Fibroblast of the conjunctiva (primary cell): Measurements from ENCODE around the gene USP10.

Experiments
- DNase-seq: peaks from one replicate; pipeline ENCODE4 v3.0.0-alpha.2; 2010; ENCODE audit warnings: low read depth

USP10 gene, protein sequence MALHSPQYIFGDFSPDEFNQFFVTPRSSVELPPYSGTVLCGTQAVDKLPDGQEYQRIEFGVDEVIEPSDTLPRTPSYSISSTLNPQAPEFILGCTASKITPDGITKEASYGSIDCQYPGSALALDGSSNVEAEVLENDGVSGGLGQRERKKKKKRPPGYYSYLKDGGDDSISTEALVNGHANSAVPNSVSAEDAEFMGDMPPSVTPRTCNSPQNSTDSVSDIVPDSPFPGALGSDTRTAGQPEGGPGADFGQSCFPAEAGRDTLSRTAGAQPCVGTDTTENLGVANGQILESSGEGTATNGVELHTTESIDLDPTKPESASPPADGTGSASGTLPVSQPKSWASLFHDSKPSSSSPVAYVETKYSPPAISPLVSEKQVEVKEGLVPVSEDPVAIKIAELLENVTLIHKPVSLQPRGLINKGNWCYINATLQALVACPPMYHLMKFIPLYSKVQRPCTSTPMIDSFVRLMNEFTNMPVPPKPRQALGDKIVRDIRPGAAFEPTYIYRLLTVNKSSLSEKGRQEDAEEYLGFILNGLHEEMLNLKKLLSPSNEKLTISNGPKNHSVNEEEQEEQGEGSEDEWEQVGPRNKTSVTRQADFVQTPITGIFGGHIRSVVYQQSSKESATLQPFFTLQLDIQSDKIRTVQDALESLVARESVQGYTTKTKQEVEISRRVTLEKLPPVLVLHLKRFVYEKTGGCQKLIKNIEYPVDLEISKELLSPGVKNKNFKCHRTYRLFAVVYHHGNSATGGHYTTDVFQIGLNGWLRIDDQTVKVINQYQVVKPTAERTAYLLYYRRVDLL

DNA sequence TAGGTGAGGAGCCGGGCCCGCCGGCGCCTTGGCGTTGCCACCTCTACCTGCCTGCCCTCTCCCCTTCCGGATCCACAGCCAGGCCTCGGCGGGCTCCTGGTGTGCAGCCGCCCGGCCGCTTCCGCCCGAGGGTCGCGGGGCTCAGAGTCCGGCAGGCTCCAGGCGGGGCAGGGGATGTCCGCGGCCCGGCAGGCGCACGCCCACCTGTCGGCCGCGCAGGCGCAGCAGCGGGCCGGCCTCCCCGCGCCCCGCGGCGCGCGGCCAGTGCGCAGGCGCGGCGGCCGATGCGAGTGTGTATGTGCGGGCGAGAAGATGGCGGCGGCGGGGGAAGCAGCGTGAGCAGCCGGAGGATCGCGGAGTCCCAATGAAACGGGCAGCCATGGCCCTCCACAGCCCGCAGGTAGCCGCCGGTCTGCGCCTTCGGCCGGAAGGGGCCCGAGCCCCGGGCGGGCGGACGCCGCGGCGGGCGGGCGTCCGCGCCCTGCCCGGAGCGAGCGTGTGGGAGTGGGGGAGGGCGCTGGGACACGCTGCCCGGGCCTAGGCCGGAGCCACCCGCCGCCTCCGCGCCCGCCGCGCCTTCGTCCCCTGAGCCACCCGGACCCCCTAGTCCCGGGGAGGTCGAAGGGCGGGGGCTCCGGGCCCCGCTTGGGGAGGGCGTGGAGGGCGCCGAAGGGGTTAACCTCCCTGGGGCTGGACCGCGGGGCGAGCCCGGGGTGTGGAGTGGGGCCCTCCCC is at the start of gene USP10:
USP10 (plus strand) TSS at position 289 of the 734 bp plus-strand sequence; CDS start at position 380, 91 bp downstream.
- DNase-seq = peak; percentile 53

DNA sequence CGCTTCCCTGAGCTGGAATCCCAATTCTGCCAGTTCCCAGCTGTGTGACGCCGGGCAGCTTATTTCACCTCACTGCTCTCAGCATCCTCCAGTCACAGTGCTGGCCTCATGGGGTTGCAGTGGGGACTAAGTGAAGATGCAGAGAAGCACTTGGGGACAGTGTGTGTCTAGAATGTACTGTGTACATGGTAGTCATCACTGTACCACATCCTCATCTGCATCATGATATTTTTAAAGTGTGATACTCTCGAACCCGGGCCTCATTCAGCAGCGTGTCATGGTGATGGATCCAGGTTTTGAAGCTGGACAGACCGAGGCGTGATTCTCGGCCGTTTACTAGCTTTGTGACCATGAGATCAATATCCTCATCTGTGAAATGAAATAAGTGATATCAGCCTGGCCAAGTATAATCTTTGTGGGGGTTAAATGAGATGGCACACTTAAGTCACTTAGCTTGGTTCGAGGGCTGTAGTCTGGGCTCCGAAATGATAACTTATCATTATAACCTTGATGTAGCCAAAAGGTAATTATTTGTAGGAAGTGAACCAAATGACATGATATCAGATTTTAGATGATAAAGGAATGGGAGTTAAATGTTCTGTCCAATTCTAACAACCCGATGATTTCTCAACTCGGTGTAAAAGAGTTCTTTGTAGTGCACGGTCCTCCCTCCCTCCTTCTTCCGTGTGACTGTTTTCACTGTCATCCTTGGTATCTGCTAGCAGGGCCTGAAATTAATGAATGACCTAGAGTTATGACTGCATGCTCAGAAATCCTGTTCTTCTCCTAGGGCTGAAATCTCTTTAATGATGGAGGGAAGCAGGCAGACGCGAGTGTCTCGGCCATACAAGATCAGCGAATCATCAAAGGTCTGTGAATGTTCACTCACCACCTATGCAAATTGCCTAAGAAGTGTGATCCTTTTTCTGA is 49.5 kb upstream of the USP10 start:
- no peak for DNase-seq

DNA sequence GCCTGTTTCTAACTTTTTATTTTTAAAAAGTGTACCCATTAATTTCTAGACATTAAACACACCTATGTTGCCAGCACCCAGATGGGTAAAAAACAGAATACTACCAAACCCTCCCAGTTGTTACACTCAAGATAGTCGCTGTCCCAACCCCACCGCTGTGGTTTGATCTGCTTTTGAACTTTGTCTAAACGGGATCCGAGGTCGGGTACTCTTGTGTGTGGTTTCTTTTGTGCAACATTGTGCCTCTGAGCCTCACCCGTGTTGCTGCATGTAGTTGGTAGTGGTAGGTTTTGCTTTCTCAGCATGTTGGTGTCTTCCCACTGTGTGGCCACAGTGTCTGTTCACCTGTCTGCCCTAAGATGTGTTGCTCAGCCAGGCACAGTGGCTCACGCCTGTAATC is 47.2 kb upstream of the USP10 start:
- DNase-seq = no peak

DNA sequence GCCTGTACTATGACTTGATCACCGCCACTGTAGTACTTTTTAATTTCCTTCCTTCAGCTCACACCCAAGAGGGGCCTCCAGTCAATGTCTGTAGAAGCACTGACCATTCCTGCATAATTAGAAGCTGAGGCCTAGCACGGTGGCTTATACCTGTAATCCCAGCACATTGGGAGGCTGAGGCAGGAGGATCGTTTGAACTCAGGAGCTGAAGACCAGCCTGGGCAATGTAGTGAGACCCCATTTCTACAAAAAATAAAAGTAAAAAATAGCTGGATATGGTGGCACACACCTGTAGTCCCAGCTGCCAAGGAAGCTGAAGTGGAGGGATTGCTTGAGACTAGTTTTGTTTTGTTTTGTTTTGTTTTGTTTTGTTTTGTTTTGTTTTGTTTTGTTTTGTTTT is 45.6 kb upstream of the USP10 start:
- DNase-seq = no peak

DNA sequence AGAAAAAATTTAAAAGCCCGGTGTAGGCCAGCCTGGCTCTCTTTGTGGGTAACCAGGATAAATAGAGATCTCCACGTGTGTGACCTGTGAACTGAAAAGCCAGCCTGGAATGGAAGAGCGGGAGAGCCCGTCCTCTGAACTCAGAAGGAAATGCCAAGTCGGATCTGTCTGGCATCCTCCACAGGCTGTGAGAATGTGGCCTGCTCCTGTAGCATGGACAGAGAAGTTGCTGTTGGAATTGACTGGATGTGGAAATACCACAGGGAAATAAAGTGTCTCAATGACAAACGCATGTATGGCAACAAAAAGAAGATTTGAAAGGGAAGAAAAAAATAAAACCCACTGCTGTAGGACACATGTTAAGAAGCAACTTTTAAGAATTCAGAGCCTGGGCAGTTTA is 44.8 kb upstream of the USP10 start:
- DNase-seq = no peak

DNA sequence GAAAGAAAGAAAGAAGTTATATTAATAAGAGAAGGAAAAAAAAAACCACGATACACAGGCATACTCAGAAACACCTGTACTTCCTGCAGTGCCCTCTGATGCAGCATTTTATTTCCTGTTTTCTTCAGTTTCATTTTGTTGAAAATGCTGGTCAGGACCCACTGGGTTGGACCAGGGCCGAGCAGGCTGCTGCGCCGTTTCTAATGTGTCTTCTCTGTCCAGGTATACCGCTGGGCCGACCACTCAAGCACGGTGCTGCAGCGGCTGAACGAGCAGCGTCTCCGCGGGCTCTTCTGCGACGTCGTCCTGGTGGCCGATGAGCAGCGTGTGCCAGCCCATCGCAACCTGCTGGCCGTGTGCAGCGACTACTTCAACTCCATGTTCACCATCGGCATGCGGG is 43.2 kb upstream of the USP10 start:
- no peak for DNase-seq

DNA sequence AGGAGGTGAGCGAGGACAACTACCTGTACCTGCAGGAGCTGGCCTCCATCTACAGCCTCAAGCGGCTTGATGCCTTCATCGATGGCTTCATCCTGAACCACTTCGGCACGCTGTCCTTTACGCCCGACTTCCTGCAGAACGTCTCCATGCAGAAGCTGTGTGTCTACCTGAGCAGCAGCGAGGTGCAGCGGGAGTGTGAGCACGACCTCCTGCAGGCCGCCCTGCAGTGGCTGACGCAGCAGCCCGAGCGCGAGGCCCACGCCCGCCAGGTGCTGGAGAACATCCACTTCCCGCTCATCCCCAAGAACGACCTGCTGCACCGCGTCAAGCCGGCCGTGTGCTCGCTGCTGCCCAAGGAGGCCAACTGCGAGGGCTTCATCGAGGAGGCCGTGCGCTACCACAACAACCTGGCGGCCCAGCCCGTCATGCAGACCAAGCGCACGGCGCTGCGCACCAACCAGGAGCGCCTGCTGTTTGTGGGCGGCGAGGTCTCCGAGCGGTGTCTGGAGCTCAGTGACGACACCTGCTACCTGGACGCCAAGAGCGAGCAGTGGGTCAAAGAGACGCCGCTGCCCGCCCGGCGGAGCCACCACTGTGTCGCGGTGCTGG is 42.5 kb upstream of the USP10 start:
- DNase-seq = no peak

DNA sequence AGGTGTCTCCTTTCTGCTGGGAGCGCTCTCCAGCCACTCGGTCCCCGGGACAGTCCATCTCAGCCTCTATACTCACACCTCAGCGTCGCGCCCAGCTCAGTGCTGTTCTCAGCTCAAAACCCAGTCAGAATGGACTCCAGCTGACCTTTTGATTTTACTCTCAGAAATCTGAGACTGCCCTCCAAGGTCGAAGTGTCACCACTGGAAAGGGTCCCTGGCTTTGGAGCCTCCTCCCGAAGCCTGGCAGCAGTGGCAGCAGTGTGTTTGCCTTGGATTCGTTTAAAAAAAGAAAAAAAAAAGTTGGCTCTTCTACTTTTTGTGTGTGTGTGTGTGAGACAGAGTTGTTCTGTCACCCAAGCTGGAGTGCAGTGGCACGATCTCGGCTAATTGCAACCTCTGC is 41.1 kb upstream of the USP10 start:
- no peak for DNase-seq

DNA sequence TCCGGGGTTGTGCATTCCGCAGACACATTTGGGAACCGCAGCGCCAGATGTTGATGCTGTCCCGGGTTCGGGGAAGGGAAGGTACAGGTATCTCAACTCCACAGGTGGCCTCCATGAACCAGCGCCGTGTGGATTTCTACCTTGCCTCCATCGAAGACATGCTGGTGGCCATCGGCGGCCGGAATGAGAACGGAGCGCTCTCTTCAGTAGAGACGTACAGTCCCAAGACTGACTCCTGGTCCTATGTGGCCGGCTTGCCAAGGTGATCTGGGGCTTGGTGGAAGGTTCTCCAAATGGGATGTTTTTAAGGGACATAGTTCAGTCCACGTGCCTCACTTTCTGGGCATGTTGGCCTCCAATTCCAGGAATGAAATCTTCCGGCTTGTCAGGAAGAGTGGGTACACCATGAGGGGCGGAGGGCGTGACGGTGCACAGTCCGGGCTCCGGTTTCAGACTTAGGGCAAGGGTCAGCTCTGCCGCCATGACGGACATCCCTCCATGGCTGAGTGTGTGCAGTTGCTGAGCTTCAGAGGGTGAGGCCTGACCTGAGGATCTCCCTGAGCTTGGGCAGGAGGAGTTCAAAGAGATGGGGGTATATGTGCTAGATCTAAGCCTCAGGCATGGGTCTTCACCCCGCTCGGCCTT is 40.0 kb upstream of the USP10 start:
- no peak for DNase-seq

DNA sequence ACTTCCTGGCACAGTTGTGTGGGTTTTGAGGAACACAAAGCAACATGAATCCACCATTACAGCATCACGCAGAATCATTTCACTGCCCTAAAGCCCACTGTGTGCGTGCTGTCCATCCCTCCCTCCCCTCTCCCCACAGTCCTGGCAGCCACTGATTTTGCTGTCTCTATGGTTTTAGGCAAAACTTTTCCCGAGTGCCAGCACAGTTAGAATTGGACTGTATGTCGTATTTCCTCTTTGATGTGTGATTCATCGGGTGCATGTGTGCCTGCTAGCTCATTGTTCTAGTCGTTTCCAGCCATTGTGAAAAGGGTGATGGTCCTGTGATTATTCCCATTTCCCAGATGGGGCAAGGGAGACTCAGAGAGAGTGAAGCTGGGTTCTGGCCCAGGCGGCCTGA is 38.8 kb upstream of the USP10 start:
- DNase-seq = no peak

DNA sequence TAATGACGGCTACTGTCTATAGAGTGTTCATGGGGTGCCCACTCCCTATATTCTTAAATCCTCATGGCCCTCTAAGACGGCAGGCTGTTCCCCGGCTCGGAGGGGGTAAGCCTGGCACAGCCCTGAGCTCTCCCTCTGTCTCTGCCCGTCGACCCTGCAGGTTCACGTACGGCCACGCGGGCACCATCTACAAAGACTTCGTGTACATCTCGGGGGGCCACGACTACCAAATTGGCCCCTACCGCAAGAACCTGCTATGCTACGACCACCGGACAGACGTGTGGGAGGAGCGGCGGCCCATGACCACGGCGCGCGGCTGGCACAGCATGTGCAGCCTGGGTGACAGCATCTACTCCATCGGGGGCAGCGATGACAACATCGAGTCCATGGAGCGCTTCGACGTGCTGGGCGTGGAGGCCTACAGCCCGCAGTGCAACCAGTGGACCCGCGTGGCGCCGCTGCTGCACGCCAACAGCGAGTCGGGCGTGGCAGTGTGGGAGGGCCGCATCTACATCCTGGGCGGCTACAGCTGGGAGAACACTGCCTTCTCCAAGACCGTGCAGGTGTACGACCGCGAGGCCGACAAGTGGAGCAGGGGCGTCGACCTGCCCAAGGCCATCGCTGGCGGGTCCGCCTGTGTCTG is 38.3 kb upstream of the USP10 start:
- no peak for DNase-seq

DNA sequence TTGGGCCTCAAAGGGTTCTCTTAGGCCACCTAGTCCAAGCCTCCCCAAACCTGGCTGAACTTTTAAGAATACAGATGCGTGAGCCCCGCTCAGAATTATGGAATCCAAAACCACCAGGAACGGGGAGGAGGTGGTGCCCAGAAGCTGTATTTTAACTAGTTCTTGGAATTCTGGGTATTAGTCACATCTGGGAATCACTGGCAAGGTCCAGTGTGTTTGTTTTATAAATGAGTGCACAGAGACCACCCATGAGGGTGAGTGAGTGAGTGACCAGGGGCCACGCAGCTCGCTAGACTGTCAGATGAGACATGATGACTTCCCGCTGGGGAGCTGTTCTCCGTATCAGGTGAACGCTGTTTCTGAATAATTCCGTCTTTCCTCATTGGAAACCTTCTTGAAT is 37.3 kb upstream of the USP10 start:
- no peak for DNase-seq

DNA sequence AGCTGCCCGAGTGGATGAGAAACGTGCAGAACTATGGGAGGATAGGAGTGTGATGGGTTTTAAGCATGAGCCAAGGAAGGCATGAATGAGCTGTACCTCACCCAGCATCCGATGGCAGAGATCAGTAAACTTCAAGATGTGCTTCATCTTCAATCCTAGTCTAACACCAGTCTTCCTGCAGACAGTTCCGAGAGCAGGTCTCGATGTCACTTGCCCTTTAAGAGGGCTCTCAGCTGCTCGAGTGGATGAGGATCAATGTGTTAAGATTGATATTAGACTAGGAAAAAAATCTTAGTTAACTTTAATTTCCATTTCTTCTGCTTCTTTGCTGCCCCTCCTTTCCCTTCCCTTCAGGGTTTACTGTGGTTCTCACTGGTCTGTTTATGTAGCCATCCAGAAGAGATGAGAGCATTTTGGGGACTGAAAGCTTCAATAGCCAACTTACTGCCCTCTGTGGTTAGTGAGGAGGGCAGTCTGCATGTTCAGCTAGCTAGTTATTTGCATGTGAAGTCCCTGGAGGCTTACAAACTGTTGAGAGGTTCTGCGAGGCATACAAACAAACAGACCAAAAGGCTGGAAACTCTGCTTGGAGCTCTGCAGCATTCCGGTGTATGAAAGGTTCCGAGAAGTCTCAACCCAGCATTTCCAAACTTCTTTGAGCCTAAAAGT is 36.2 kb upstream of the USP10 start:
- DNase-seq = no peak

DNA sequence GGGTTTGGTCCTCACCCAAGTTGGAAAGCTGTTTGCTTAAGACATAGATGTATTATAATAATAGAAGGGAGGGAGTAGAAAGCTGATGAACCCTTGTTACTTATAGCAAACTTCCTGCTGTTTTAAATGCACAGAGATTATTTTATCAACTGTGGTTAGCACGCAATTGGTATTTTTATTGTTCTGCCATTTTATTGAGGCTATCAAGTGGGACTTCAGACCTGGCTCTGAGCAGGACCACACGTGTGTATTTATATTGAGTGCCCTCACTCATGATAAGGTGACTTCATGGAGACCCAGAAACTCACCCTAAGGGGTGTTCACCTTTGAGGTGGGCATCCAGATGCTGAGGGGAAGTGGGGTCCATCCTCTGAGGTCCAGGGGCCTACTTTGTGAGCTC is 34.4 kb upstream of the USP10 start:
- no peak for DNase-seq

DNA sequence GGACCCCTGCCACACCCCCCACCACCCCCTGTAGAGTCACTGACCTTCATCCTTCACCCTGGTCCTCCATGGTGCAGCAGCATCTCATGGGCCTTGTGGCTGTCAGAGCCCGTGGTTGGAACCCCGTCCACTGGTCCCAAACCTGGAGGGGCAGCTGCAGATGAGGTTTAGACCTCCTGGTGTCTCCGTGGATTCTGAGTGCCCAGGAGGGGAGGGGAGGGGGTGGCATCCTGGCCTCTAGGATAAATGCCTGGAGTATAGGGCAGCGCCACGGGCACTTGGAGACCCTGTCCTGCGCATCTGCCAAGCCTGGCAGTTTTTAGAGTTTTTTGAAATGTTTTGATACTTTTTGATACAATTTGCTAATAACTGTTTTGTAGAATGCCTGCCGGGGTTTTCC is 34.0 kb upstream of the USP10 start:
- DNase-seq = no peak

DNA sequence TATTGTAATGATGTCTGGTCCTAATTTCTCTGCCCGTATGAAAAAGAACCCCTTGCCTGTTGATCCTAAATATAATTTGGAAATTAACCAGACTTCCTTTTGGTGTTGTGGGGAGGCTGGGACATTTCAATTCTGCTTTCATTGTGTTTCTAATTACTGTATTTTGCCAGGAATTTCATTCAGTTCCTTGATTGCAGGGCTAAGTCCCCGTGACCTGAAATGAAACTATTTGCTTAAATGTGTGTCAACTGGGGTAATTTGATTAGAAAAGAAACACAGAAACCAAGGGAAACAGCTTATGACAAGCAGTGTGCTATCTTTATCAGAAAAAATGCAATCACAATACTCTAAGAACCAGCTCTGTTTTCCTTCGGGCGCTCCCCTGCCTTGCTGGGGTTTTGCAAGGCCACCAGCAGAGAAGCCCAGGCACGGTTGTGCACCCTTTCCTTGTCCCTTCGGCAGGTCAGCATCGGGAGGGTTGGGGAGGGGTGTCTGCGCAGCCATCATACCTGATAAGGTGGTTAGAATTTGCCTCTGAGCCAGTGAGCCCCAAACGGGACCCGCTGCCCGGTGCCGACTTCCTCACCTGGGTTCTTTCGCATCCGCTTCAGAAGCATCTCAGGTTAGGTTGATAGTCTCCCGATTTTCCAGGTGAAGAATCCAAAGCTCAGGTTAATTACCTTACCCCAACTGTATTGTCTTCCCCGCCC is 32.0 kb upstream of the USP10 start:
- no peak for DNase-seq

DNA sequence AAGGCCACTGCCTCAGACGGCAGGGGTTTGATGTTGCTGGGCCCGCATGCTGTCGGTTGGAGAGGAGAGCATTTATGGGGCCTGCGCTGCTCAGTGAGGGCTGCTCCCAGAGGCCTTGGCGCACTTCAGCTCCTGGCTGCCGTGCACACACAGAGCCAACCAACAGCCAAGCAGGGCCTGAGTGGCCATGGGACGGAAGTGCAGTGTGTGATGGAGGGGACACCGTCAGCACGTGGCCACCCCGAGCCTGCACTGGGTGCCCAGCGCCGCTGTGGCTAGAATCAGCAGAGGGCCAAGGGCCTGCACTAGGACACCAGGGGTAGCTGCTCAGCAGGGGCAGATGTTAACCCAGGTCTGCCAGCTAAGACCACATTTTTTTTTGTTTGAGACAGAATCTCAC is 29.7 kb upstream of the USP10 start:
- no peak for DNase-seq

DNA sequence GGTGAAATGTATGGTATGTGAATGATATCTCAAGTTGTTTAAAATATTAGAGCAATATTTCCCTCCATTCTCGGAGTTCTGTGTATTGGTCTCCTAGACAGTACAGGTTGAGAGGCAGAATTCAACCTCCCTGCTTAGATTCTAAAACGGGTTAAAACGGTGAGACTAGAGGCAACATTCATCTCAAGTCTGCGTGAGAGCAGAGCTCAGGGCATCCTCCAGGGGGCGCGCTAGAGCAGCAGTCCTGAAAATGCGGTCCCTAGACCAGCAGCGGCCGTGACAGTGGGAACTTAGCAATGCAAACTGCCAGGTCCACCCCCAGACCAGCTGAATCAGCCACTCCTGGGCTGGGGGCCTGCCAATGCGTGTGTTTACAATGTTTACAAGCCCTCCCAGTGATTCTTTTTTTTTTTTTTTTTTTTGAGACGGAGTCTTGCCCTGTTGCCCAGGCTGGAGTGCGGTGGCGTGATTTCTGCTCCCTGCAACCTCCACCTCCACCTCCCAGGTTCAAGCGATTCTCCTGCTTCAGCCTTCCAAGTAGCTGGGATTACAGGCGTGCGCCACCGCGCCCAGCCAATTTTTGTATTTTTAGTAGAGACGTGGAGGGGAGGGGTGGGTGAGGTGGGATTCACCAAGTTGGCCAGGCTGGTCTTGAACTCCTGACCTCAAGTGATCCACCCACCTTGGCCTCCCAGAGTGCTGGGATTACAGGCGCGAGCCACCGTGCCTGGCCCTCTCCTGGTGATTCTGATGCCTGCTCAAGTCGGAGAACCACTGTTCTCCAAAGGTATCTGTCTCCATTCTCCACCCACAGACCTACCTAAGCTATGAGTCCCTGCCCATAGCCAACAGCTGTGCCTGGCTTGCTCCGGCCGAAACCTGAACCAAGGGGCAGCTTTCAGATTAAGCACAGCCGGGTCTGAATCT is 27.3 kb upstream of the USP10 start:
- peak; percentile 45 for DNase-seq
